ENCODE data around the gene KIR3DL3. TPM values are rescaled to one million over a fixed set of nuclear protein-coding genes. Genes with fewer than 3 reads are reported as not detected.

The KIR3DL3 gene
- total and polyA plus RNA-seq, 2 donors (not counting 1 experiment from before 2014, with no cell fraction given) = not detected

DNA sequence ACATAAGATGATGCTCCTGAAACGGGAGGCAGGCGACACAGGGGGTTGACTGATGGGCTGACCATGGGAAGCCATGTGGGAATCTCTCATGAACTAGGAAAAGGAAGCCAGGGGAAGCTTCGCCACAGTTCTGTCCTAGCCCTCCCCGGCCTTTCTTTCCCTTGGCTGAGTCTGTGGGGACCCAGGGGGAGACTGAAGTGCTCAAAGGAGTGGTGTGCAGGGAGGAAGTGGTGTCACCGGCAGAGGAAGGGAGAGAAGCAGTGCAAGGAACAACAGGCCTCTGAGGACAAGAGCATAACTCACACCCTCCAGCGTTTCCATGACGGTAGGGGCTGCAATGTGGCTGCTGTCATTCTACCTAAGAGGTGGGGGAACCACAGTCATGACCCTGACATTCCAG lies 1.1 kb downstream of the KIR3DL3 start:
- TF ChIP-seq, protein P1, sequence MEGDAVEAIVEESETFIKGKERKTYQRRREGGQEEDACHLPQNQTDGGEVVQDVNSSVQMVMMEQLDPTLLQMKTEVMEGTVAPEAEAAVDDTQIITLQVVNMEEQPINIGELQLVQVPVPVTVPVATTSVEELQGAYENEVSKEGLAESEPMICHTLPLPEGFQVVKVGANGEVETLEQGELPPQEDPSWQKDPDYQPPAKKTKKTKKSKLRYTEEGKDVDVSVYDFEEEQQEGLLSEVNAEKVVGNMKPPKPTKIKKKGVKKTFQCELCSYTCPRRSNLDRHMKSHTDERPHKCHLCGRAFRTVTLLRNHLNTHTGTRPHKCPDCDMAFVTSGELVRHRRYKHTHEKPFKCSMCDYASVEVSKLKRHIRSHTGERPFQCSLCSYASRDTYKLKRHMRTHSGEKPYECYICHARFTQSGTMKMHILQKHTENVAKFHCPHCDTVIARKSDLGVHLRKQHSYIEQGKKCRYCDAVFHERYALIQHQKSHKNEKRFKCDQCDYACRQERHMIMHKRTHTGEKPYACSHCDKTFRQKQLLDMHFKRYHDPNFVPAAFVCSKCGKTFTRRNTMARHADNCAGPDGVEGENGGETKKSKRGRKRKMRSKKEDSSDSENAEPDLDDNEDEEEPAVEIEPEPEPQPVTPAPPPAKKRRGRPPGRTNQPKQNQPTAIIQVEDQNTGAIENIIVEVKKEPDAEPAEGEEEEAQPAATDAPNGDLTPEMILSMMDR (IDR thresholded peaks at IDR 0.05) = no peak
- TF ChIP-seq EZH2 (IDR thresholded peaks at IDR 0.05; ENCODE audit: borderline replicate concordance, insufficient read depth, low read depth, low read length, poor library complexity, severe bottlenecking) = no peak
- H3K4me1 Mint-ChIP-seq = no peaks in the 10 kb centered on the region
- Histone ChIP-seq H3K27ac (ENCODE audit: low read length in 2 of 2) (no peak overlapping the region), H3K36me3 (replicated peaks in 1 of 2; ENCODE audit: control extremely low read depth in 1 of 2, control insufficient read depth in 1 of 2, extremely low read depth in 1 of 2, insufficient read depth in 2 of 2, low read length in 1 of 2) (no peaks in the 10 kb centered on the region), H3K9ac (ENCODE audit: low read length) (no peak overlapping the region), H3K79me2 (ENCODE audit: control insufficient read depth, insufficient read depth, low read length) (no peaks in the 10 kb centered on the region), H4K20me1 (ENCODE audit: control insufficient read depth, insufficient read depth, low read length, poor library complexity, severe bottlenecking) (no peaks in the 10 kb centered on the region), H3K4me1 (ENCODE audit: control insufficient read depth in 2 of 2, insufficient read depth in 2 of 2, low read length in 2 of 2) (no peaks in the 10 kb centered on the region), H3K9me3 (ENCODE audit: control extremely low read depth in 1 of 3, control insufficient read depth in 2 of 3, insufficient read depth in 1 of 3, low read length in 2 of 3) (peaks cover 0 to 15% (median 12%) of the 10 kb centered on the region in 3 donors), H3K4me3 (ENCODE audit: control extremely low read depth in 1 of 5, extremely low read depth in 1 of 5, insufficient read depth in 1 of 5, low read depth in 2 of 5, low read length in 4 of 5) (no peak overlapping the region), H3K27me3 (replicated peaks in 1 of 4; ENCODE audit: control extremely low read depth in 1 of 4, control insufficient read depth in 3 of 4, insufficient read depth in 4 of 4, low read length in 3 of 4) (no peaks in the 10 kb centered on the region), H3K4me2 (replicated peaks; ENCODE audit: low read depth, low read length, poor library complexity, severe bottlenecking) (no peak overlapping the region), H2AFZ (ENCODE audit: insufficient read depth, low read depth, low read length, poor library complexity, severe bottlenecking) (no peak overlapping the region)
- CTCF ChIA-PET = no interaction called here
- WGBS (ENCODE audit: insufficient coverage) = 88% methylated on average over 3 of the region's 7 CpGs
- intact Hi-C loops (cut with micrococcal nuclease) = no loop called here
- POLR2A ChIA-PET = no interaction called here
- no peak overlapping the region for H3K4me3 Mint-ChIP-seq
- ATAC-seq (ENCODE audit: low read depth) = no peak
- DNase-seq = no peak
- no peak overlapping the region for H3K27ac Mint-ChIP-seq
- peaks cover 10% of the 10 kb centered on the region for H3K27me3 Mint-ChIP-seq
- peaks cover 3% of the 10 kb centered on the region for H3K9me3 Mint-ChIP-seq (ENCODE audit: insufficient read depth)

DNA sequence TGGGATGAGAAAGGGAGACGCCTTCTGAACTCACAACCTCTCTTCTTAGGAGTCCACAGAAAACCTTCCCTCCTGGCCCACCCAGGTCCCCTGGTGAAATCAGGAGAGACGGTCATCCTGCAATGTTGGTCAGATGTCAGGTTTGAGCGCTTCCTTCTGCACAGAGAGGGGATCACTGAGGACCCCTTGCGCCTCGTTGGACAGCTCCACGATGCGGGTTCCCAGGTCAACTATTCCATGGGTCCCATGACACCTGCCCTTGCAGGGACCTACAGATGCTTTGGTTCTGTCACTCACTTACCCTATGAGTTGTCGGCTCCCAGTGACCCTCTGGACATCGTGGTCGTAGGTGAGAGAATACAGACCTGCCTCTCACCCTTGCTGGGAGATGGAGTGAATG lies 3.3 kb downstream of the KIR3DL3 start:
- CTCF ChIA-PET = no interaction called here
- H3K4me2 ChIP-seq (replicated peaks; ENCODE audit: low read depth, low read length, poor library complexity, severe bottlenecking) = no peak overlapping the region
- no peak overlapping the region for H3K9ac ChIP-seq (ENCODE audit: low read length)
- no peaks in the 10 kb centered on the region for H3K36me3 ChIP-seq (replicated peaks in 1 of 2; ENCODE audit: control extremely low read depth in 1 of 2, control insufficient read depth in 1 of 2, extremely low read depth in 1 of 2, insufficient read depth in 2 of 2, low read length in 1 of 2)
- H3K9me3 ChIP-seq (ENCODE audit: control extremely low read depth in 1 of 3, control insufficient read depth in 2 of 3, insufficient read depth in 1 of 3, low read length in 2 of 3) = peaks cover 0 to 10% (median under 1%) of the 10 kb centered on the region in 3 donors
- H3K4me3 ChIP-seq (ENCODE audit: control extremely low read depth in 1 of 5, extremely low read depth in 1 of 5, insufficient read depth in 1 of 5, low read depth in 2 of 5, low read length in 4 of 5) = no peak overlapping the region
- Mint-ChIP-seq H3K27me3 (peaks cover 24% of the 10 kb centered on the region), H3K4me3 (no peak overlapping the region), H3K9me3 (ENCODE audit: insufficient read depth) (no peaks in the 10 kb centered on the region), H3K27ac (no peak overlapping the region), H3K4me1 (no peaks in the 10 kb centered on the region)
- H3K4me1 ChIP-seq (ENCODE audit: control insufficient read depth in 2 of 2, insufficient read depth in 2 of 2, low read length in 2 of 2) = no peaks in the 10 kb centered on the region
- ATAC-seq (ENCODE audit: low read depth) (no peak), DNase-seq (no peak)
- 82% methylated on average over 7 of the region's 10 CpGs for WGBS (ENCODE audit: insufficient coverage)
- no peaks in the 10 kb centered on the region for H3K79me2 ChIP-seq (ENCODE audit: control insufficient read depth, insufficient read depth, low read length)
- no peak overlapping the region for H2AFZ ChIP-seq (ENCODE audit: insufficient read depth, low read depth, low read length, poor library complexity, severe bottlenecking)
- TF ChIP-seq, protein P1 (IDR thresholded peaks at IDR 0.05) = no peak
- no peaks in the 10 kb centered on the region for H4K20me1 ChIP-seq (ENCODE audit: control insufficient read depth, insufficient read depth, low read length, poor library complexity, severe bottlenecking)
- POLR2A ChIA-PET = no interaction called here
- intact Hi-C loops (cut with micrococcal nuclease) = no loop called here
- no peaks in the 10 kb centered on the region for H3K27me3 ChIP-seq (replicated peaks in 1 of 4; ENCODE audit: control extremely low read depth in 1 of 4, control insufficient read depth in 3 of 4, insufficient read depth in 4 of 4, low read length in 3 of 4)
- no peak overlapping the region for H3K27ac ChIP-seq (ENCODE audit: low read length in 2 of 2)

All from B cell (primary cell).